HepG2 (cell line): ENCODE results near the gene CAB39. TPM values are rescaled to one million over a fixed set of nuclear protein-coding genes. Genes with fewer than 3 reads are reported as not detected.

Experiments
- ATAC-seq: fragments of 200-7000 bp; cut with Tn5 transposase; 3 replicates; pipeline ENCODE4 v1.9.1; 2020; ENCODE audit warnings: mild to moderate bottlenecking, moderate library complexity
- BruUV-seq: library from RNA; stranded (reverse); fragments of 400-500 nt; replicated peaks from 2 replicates; lab custom pipeline; 2021; lab: Mats Ljungman, UMichigan
- CTCF ChIA-PET: fragments of 300-600 bp; formaldehyde crosslinking; extraction: SDS; loops from one replicate; lab custom pipeline; 2021; ENCODE audit warnings: low total read pairs, inconsistent platforms, low intra/inter-chr PET ratio; lab: Yijun Ruan, JAX
- POLR2A ChIA-PET: fragments of 350-600 bp; sonication (Branson Sonifier 250); formaldehyde crosslinking; loops from one replicate; lab custom pipeline; 2020; ENCODE audit warnings: antibody characterized with exemption, inconsistent platforms; lab: Yijun Ruan, JAX
- DNase-seq: peaks from one replicate; pipeline ENCODE4 v3.0.0-alpha.2; 2015; ENCODE audit warnings: low spot score
- FAIRE-seq: peaks from 3 replicates; lab custom pipeline; 2011; peaks lifted over from hg19 to GRCh38; lab: Jason Lieb, UNC
- H2AFZ ChIP-seq: one replicate; pipeline ENCODE4 v1.6.1; 2011; ENCODE audit warnings: low read length, inconsistent platforms
- H3K27ac ChIP-seq: fragments of 300-600 bp; 3 replicates; pipeline ENCODE4 v1.8.0; 2011; ENCODE audit warnings: mixed run types, mild to moderate bottlenecking, mixed read lengths, low read length, inconsistent platforms; ENCODE audit not compliant: insufficient read depth; ENCODE audit errors: extremely low read length
- H3K27me3 ChIP-seq, 2 experiments: fragments of 200-600 bp in 1 of 2; 2 replicates in 1 of 2; 3 replicates in 1 of 2; pipeline versions ENCODE4 v1.6.0 to v1.8.0; 2011; ENCODE audit warnings: low read length in 2 of 2, mild to moderate bottlenecking in 2 of 2, moderate library complexity in 2 of 2, inconsistent platforms in 1 of 2; ENCODE audit not compliant: insufficient read depth in 2 of 2, control insufficient read depth in 1 of 2
- H3K36me3 ChIP-seq, 2 experiments: fragments of 200-600 bp in 1 of 2; replicated peaks in 1 of 2; 2 replicates in 1 of 2; 3 replicates in 1 of 2; pipeline versions ENCODE4 v1.5.1 to v1.8.0; 2011; ENCODE audit warnings: low read length in 2 of 2, inconsistent platforms in 1 of 2; ENCODE audit not compliant: insufficient read depth in 2 of 2, control insufficient read depth in 1 of 2
- H3K4me1 ChIP-seq: 2 replicates; pipeline ENCODE4 v1.5.1; 2012; ENCODE audit warnings: low read length, inconsistent platforms; ENCODE audit not compliant: insufficient read depth
- H3K4me2 ChIP-seq: 2 replicates; pipeline ENCODE4 v1.6.0; 2011; ENCODE audit warnings: low read depth, low read length, inconsistent platforms
- H3K4me3 ChIP-seq, 3 experiments: fragments of 200-600 bp in 1 of 3; sonication (generic), shearing (Covaris generic) in 1 of 3; replicated peaks in 1 of 3; 2 replicates each; pipeline ENCODE4 v1.5.1; 2011 to 2016; ENCODE audit warnings: low read length in 3 of 3, inconsistent platforms in 2 of 3, low read depth in 2 of 3, mild to moderate bottlenecking in 2 of 3, control low read depth in 1 of 3, mixed read lengths in 1 of 3; ENCODE audit not compliant: insufficient read depth in 1 of 3
- H3K79me2 ChIP-seq: one replicate; pipeline ENCODE4 v1.6.1; 2011; ENCODE audit warnings: low read length, inconsistent platforms; ENCODE audit not compliant: insufficient read depth
- H3K9ac ChIP-seq: 2 replicates; pipeline ENCODE4 v1.6.0; 2011; ENCODE audit warnings: mild to moderate bottlenecking, low read depth, low read length, inconsistent platforms; ENCODE audit not compliant: insufficient read depth
- H3K9me3 ChIP-seq: 2 replicates; pipeline ENCODE4 v1.5.1; 2012; ENCODE audit warnings: mild to moderate bottlenecking, low read length
- H4K20me1 ChIP-seq: 2 replicates; pipeline ENCODE4 v1.6.0; 2011; ENCODE audit warnings: inconsistent platforms, mild to moderate bottlenecking, low read length, moderate library complexity; ENCODE audit not compliant: insufficient read depth
- FIP1L1 ChIP-seq: fragments of 200-400 bp; formaldehyde crosslinking; IDR thresholded peaks from 2 replicates; pipeline ENCODE4 v1.6.1; 2018; ENCODE audit warnings: low read depth, mild to moderate bottlenecking, low read length, moderate library complexity, borderline replicate concordance; ENCODE audit not compliant: insufficient read depth
- GABPA ChIP-seq, 2 experiments: IDR thresholded peaks; 2 replicates each; pipeline ENCODE4 v1.6.1; 2011 to 2016; ENCODE audit warnings: low read depth in 2 of 2, low read length in 1 of 2, missing biosample characterization in 1 of 2, missing genetic modification characterization in 1 of 2
- GABPB1 ChIP-seq: IDR thresholded peaks from 2 replicates; pipeline ENCODE4 v1.6.1; 2016; ENCODE audit warnings: mild to moderate bottlenecking, missing genetic modification reagents, moderate library complexity, missing compliant biosample characterization
- GFI1 ChIP-seq: sonication (generic); formaldehyde crosslinking; IDR thresholded peaks from 2 replicates; pipeline ENCODE4 v1.5.0; 2020; ENCODE audit warnings: missing genetic modification reagents, mild to moderate bottlenecking, borderline replicate concordance
- RBM39 ChIP-seq: fragments of 200-400 bp; formaldehyde crosslinking; IDR thresholded peaks from one replicate; pipeline ENCODE4 v1.6.1; 2018; ENCODE audit warnings: antibody characterized with exemption, mild to moderate bottlenecking, low read depth, low read length; ENCODE audit not compliant: poor library complexity, severe bottlenecking
- ZNF354B ChIP-seq: sonication (generic); formaldehyde crosslinking; IDR thresholded peaks from 2 replicates; pipeline ENCODE4 v1.8.0; 2022; ENCODE audit warnings: mild to moderate bottlenecking, missing genetic modification reagents
- ZNF510 ChIP-seq: sonication (generic); formaldehyde crosslinking; IDR thresholded peaks from 2 replicates; pipeline ENCODE4 v1.4.0; 2020; ENCODE audit warnings: low read depth, mild to moderate bottlenecking, missing genetic modification reagents
- ZNF709 ChIP-seq: sonication (generic); formaldehyde crosslinking; IDR thresholded peaks from 2 replicates; pipeline ENCODE4 v1.5.0; 2020; ENCODE audit warnings: mild to moderate bottlenecking, missing genetic modification reagents
- WGBS: methylation state at CpG from one replicate; pipeline ENCODE4 v1.1.6; 2017; ENCODE audit warnings: low lambda C conversion rate; 5-methylcytosine and 5-hydroxymethylcytosine counted together
- in situ Hi-C: cut with HindIII; loops from 2 replicates; pipeline ENCODE4 v1.10.0; 2017; ENCODE audit warnings: low pct_unique_long_range_greater_than_20kb; ENCODE audit not compliant: extremely low pct_ligation_motif_present
- intact Hi-C: fragments of 100-400 bp; cut with micrococcal nuclease; formaldehyde crosslinking; loops from one replicate; pipeline ENCODE4 v1.10.0; 2022; ENCODE audit not compliant: unreplicated experiment
- polyA plus RNA-seq, 8 experiments: library from polyadenylated mRNA; depleted of rRNA in 3 of 8; stranded (reverse) in 7 of 8; unstranded in 1 of 8; fragments of >200 nt; fragmentation: Illumina TruSeq in 4 of 8; extraction: Trizol in 4 of 8; gene quantifications; 2 replicates each; pipeline versions ENCODE4 v1.2.1 to v1.2.3, GENCODE V29; 2011 to 2016; ENCODE audit warnings: low read depth in 4 of 8, missing spikeins in 1 of 8, mixed read lengths in 1 of 8; ENCODE audit not compliant: insufficient read depth in 1 of 8
- total RNA-seq, 5 experiments: library from RNA; depleted of rRNA; stranded (reverse); fragments of >200 nt; fragmentation: Illumina TruSeq; extraction: Trizol; gene quantifications; 2 replicates each; pipeline ENCODE4 v1.2.3, GENCODE V29; 2016; ENCODE audit warnings: low read depth in 1 of 5
- TF ChIP-seq, protein P1 (sequence below): sonication (generic); formaldehyde crosslinking; IDR thresholded peaks from 2 replicates; pipeline ENCODE4 v1.5.0; 2020; ENCODE audit warnings: missing genetic modification reagents
- TF ChIP-seq, protein P2 (sequence below): sonication (generic); formaldehyde crosslinking; IDR thresholded peaks from 2 replicates; pipeline ENCODE4 v1.4.0; 2020; ENCODE audit warnings: mild to moderate bottlenecking, missing genetic modification reagents

The CAB39 gene
- total and polyA plus RNA-seq, 2 of the 13 experiments (the other 11 are each of a cell fraction or from before 2014, with no cell fraction given): 19.3 to 45.3 TPM

DNA sequence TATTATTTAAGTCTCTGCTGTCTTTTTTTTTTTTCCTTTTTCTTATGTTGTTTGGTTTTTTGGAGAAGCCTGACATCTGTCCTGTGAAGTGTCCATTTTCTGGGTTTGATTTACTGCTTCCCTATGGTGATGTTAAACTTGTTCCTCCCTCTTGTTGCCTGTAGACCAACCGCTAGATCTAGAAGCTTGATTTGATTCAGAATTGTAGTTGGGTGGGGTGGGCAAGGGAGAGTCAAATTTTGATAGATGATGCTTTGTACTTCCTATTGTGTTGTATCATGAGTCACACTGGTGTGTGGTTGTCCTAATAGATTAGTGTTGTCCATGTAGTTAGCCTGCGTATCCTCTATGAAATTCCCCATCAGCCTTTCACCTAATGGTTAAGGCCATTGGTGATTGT is 35.4 kb downstream of the CAB39 start:
- Histone ChIP-seq H3K9me3 (no peaks in the 10 kb centered on the region), H3K4me3 (no peak overlapping the region), H3K36me3 (peaks cover 0 to 1% of the 10 kb centered on the region in 2 experiments; a peak in 3 of 5 replicates), H3K9ac (no peak overlapping the region), H3K4me1 (0 out of 2 replicates have a peak, but pooled peaks cover 10% of the 10 kb centered on the region), H4K20me1 (no peaks in the 10 kb centered on the region; the same call in 1 of the 2 replicates), H3K27me3 (no peaks in the 10 kb centered on the region), H3K27ac (no peak overlapping the region), H3K79me2 (peaks cover 5% of the 10 kb centered on the region), H3K4me2 (no peak overlapping the region), H2AFZ (no peak overlapping the region)
- FAIRE-seq: no peak
- DNase-seq: no peak
- BruUV-seq: no TSS peak
- WGBS: 99% methylated on average over 2 of the region's 2 CpGs
- ATAC-seq: no peak
- TF ChIP-seq ZNF709 (CRISPR knock-in tag): no peak
- TF ChIP-seq RBM39: no peak
- TF ChIP-seq FIP1L1: no peak
- TF ChIP-seq GABPA (IDR thresholded peaks at IDR 0.05; ENCODE audit: low read depth, low read length): no peak
- TF ChIP-seq GABPA (CRISPR knock-in tag; IDR thresholded peaks at IDR 0.05; ENCODE audit: low read depth): no peak
- TF ChIP-seq, protein P1, sequence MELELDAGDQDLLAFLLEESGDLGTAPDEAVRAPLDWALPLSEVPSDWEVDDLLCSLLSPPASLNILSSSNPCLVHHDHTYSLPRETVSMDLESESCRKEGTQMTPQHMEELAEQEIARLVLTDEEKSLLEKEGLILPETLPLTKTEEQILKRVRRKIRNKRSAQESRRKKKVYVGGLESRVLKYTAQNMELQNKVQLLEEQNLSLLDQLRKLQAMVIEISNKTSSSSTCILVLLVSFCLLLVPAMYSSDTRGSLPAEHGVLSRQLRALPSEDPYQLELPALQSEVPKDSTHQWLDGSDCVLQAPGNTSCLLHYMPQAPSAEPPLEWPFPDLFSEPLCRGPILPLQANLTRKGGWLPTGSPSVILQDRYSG (CRISPR knock-in tag): no peak
- TF ChIP-seq ZNF510 (CRISPR knock-in tag): no peak
- TF ChIP-seq, protein P2, sequence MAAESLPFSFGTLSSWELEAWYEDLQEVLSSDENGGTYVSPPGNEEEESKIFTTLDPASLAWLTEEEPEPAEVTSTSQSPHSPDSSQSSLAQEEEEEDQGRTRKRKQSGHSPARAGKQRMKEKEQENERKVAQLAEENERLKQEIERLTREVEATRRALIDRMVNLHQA (CRISPR knock-in tag): no peak
- TF ChIP-seq ZNF354B (CRISPR knock-in tag): no peak
- no peak for TF ChIP-seq GABPB1 (CRISPR knock-in tag)
- TF ChIP-seq GFI1: no peak
- intact Hi-C loops: no loop called here
- CTCF ChIA-PET: no interaction called here
- POLR2A ChIA-PET: no interaction called here
- in situ Hi-C loops: no loop called here
